CD4-positive, alpha-beta T cell treated with Interleukin-15 for 1 hour (primary cell): ENCODE results near the gene TOMM70.
"Not testable (repeated sequence)": the region's sequence is repeated elsewhere in the genome, so short reads cannot be mapped to it uniquely, and the experiment has no call there.

Experiments used
- DNase-seq: peaks from one replicate; pipeline ENCODE4 v3.0.0-alpha.2; 2020

TOMM70 gene

GRCh38 chr3:100361897-100362296 lies 39.0 kb downstream of the TOMM70 start:
- DNase-seq: no peak

- DNase-seq: no peak
Measured at GRCh38 chr3:100360757-100361496, 40.0 kb downstream of the TOMM70 start.

DNA sequence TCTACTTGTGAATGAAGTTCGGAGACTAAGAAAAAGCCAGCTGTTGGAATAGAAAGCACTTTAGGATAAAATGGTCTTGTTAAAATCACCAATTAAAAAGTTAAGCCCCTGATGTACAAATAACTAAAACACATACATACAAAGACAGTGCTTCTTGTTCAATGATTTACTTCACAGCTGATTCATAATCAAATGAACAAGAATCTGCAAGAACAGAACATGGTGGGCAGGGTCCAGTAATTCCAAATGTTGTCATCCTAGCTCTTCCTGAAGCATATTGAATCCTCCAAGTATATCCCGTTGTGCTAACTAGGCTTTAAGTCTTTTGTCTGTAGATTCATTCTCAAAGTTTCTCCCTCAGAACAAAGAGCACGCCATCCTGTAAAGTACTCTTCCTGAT lies 41.9 kb downstream of the TOMM70 start:
- no peak for DNase-seq

GRCh38 chr3:100358413-100358812 lies 42.5 kb downstream of the TOMM70 start:
- DNase-seq: no peak

- DNase-seq: no peak
Measured at GRCh38 chr3:100354850-100355249, 46.0 kb downstream of the TOMM70 start.

DNA sequence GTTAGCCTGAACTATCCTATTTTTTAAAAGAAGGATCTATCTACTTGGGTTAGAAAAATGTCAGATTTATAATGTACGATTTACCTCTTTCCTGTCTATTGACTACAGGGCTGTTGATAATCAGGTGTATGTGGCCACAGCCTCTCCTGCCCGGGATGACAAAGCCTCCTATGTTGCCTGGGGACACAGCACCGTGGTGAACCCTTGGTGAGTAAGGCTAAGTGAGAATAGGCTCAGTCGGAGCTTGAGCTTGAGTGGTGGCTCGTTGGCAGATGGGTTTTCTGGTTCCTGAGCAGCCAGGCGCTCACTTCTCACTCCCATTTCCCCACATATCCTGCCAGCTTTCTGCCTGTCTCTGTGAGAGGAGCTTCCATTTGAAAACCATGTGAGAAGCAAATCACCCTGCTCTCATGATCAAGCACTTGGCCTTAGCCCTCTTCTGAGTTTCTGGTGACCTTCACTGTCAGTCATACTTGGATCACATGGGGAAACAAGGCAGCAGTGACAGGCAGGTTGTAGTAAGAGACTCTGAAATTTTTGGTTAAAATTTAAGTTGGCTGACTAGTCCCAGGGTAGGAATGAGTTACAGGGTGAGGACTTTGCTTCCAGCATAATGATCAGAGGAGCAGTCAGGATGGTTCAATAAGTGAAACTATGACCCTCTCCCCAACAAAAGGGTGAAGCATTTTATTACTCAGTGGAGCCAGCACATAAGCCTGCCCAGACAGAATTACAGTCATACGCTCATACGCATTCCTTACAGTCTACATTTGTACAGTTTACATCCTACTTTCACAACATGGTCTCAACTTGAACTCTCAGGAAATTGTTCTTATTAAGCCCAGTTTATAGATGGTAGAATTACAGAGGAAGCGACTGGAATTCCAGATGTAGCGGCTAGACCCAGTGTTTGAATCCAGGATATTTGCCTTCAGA lies 48.3 kb downstream of the TOMM70 start:
- DNase-seq: no peak

DNA sequence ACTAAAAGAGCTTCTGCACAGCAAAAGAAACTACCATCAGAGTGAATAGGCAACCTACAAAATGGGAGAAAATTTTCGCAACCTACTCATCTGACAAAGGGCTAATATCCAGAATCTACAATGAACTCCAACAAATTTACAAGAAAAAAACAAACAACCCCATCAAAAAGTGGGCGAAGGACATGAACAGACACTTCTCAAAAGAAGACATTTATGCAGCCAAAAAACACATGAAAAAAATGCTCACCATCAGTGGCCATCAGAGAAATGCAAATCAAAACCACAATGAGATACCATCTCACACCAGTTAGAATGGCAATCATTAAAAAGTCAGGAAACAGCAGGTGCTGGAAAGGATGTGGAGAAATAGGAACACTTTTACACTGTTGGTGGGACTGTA lies 49.1 kb downstream of the TOMM70 start:
- not testable (repeated sequence) for DNase-seq

GRCh38 chr3:100348727-100349126 lies 52.2 kb downstream of the TOMM70 start:
- DNase-seq: no peak

DNA sequence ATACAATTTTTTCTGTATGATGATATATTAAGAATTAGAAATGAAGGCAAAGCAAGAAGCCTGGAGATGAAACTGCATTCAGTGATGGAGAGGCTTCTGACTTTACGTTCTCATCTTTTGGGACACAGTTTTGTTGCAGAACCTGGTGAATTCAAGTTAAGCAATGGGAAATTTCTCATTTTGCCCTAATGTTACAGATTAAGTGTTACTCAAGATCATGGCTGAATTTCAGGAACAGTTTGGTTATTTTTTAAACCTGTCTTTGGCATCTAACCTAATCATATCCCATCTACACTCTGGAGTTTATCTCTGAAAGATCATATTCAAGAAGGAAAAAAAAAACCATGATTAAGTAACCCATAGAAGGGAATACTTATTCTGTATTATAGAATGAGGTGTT lies 60.4 kb downstream of the TOMM70 start:
- DNase-seq: no peak

- DNase-seq: no peak
Measured at GRCh38 chr3:100339786-100340185, 61.1 kb downstream of the TOMM70 start.

- no peak for DNase-seq
Measured at GRCh38 chr3:100338911-100339310, 62.0 kb downstream of the TOMM70 start.

GRCh38 chr3:100336229-100336628 lies 64.7 kb downstream of the TOMM70 start:
- not testable (repeated sequence) for DNase-seq

- peak; percentile 50 for DNase-seq
Measured at GRCh38 chr3:100335434-100335833, 65.5 kb downstream of the TOMM70 start.

- DNase-seq: peak; percentile 82
Measured at GRCh38 chr3:100334488-100335351, 66.2 kb downstream of the TOMM70 start, which contains the start of gene NIT2. Gene NIT2, plus strand, starts transcription at chr3:100334757. Its CDS starts 35 bp downstream, at chr3:100334792.

DNA sequence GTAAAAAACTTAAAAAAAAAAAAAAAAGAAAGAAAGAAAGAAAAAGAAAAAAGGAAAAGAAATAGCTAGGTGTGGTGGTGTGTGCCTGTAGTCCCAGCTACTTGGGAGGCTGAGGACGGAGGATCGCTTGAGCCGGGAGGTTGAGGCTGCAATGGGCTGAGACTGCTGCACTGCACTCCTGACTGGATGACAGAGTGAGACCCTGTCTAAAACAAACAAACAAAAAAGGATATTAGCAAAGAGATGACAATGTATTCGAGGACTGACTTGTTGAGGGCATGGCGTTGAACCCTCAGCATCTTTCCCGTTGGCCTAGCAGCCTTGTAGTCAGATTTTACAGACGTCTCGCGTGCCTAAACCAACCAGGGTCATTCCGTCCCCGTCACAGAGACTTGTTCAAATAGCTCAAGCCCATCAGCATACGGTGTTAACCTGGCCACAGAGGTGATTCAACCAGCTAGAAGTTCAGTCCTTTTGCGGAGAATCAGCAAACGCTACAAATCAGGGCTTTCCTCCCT lies 66.9 kb downstream of the TOMM70 start:
- no peak for DNase-seq

DNA sequence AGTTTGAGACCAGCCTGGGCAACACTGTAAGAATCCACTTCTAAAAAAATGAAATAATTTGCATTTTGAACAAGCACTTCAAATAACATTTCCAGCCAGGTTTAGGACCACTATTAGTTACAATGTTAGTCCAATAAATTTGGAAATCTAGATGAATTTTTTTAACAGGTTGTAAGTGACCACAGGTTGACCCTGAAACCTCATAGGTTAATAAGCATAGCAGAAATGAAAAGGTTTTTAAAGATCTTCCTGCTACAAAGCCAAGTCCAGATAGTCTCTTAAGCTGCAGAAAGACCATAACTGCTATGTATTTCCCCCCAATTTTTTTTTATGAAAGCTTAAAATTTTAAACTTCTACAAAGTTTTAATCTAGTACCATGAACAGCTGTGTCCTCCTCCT lies 67.8 kb downstream of the TOMM70 start:
- DNase-seq: no peak

DNA sequence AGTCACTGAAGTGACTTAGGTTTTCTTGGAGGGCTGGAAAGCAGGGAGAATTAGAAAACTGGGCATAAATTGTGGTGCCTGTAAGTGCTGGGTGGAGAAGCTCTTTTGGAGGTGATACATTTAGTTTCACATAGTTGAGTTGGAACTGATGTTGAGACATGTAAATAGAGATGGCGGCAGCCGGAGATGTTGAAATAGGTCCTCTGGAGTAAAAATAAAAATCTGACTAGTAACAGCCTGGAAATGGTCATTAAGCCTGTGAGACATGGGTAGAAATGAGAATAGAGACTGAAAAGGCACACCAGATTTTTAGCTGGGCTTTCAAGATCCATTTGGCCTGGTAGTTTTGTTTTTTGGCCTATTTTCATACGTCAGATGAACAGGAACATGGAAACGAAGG lies 69.2 kb downstream of the TOMM70 start:
- no peak for DNase-seq

DNA sequence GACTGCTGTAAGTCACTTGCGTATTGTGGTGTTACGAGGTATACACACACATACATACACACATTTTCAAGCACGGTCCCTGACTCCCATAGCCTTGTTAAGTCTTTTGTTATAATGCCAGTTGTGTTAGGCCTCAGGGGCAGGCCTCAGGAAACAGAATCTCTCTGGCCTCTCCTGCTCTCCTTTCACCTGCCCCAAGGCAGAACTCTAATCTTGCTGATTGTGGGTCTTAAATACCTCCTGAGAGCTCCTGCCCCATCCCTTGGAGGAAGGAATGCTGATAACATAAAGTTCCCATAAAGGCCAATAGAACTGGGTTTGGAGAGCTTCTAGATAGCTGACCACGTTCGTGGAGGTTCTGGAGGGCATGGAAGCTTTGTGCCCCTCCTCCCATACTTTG lies 70.2 kb downstream of the TOMM70 start:
- no peak for DNase-seq

DNA sequence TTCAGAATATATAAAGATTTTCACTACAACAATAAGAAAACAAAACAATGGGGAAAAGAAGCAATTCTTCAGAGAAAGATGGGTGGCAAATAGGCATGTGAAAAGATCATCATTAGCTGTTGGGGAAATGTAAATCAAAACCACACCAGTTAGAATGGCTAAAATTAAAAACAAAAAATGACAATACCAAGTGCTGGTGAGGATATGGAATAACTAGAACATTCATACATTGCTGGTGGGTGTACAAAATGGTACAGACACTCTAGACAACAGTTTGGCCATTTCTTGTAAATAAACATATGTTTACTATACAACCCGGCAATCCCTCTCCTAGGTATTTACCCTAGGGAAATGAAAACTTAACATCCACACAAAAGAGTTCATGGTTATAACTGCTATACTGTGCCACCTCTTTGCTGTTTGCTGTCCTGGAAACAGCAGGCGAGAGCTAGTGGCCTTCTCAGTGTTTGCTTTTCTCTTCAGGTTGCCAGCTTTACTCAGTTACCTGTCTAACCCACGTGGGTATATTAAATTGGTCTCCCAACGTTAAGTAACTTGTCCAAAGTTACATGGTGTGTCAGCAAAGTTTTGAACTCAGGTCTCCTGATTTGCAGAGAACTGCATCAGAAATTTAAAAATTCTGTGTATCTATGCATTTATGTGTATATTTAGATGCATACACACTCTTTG lies 70.9 kb downstream of the TOMM70 start:
- no peak for DNase-seq

GRCh38 chr3:100327377-100327776 lies 73.5 kb downstream of the TOMM70 start:
- DNase-seq: not testable (repeated sequence)

DNA sequence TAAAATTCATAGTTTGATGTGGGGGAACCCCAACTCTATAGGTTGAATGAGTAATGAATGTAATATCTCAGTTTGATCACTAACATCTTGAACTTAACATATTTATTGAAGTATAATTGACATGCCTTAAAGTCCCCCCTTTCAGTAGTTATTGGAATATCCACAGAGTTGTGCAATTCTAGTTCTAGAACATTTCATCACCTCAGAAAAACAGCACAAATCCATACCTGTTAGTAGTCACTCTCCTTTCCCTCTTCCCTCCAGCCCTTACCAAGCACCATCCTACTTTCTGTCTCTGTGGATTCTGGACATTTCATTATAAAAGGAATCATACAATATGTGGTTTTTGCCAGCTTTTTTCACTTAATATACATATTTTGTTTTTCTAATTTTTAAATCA lies 75.1 kb downstream of the TOMM70 start:
- no peak for DNase-seq

DNA sequence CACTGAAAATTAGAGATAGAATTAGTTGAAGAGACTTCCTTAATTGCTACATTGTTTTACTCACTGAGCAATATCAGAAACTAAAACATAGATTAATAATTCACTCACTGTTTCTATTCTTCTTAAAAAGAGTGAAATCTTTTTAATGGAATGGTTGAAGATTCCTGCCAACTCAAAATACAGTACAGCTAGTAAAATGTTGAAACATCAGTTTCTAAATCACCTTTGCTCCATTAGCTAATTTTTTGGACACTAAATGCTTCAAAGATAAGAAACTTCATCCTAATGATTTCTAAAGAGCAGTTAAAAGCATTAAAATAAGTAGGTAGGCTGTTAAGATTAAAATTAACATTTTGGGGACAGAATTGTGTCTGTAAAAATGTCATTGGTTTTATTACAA lies 76.8 kb downstream of the TOMM70 start:
- DNase-seq: no peak
